T-helper 2 cell treated with Interferon-gamma antibody and Interleukin-4, amounts not matched to agents 5 μg/mL and 100 μg/mL, for 36 hours (primary cell): Measurements from ENCODE around the gene METAP2.

Experiments
- DNase-seq: peaks from one replicate; pipeline ENCODE4 v3.0.0; 2021; ENCODE audit warnings: low spot score
- H3K27ac Mint-ChIP-seq: one replicate; pipeline ENCODE4 v1.8.0; 2021; ENCODE audit warnings: mild to moderate bottlenecking, mixed read lengths
- H3K27me3 Mint-ChIP-seq: one replicate; pipeline ENCODE4 v1.8.0; 2021; ENCODE audit warnings: low read depth, mixed read lengths
- H3K36me3 Mint-ChIP-seq: one replicate; pipeline ENCODE4 v1.8.0; 2021; ENCODE audit warnings: low read depth, mixed read lengths
- H3K4me1 Mint-ChIP-seq: one replicate; pipeline ENCODE4 v1.8.0; 2021; ENCODE audit warnings: low read depth, mixed read lengths
- H3K4me3 Mint-ChIP-seq: one replicate; pipeline ENCODE4 v1.8.0; 2022; ENCODE audit warnings: mild to moderate bottlenecking, moderate library complexity, mixed read lengths
- H3K9me3 Mint-ChIP-seq: one replicate; pipeline ENCODE4 v1.8.0; 2021; ENCODE audit warnings: mixed read lengths

The METAP2 gene

GRCh38 chr12:95554532-95555071 is 80.7 kb downstream of the METAP2 start:
- no peak overlapping the region for H3K4me3 Mint-ChIP-seq
- peaks cover 31% of the 10 kb centered on the region for H3K4me1 Mint-ChIP-seq
- H3K9me3 Mint-ChIP-seq = peaks cover 1% of the 10 kb centered on the region
- no peak overlapping the region for H3K27ac Mint-ChIP-seq
- peaks cover under 1% of the 10 kb centered on the region for H3K36me3 Mint-ChIP-seq
- H3K27me3 Mint-ChIP-seq = peaks cover 6% of the 10 kb centered on the region
- no peak for DNase-seq

GRCh38 chr12:95557625-95558024 is 83.7 kb downstream of the METAP2 start:
- Mint-ChIP-seq H3K9me3 (no peaks in the 10 kb centered on the region), H3K4me1 (peaks cover 15% of the 10 kb centered on the region), H3K4me3 (no peak overlapping the region), H3K27me3 (peaks cover 8% of the 10 kb centered on the region), H3K36me3 (no peaks in the 10 kb centered on the region), H3K27ac (no peak overlapping the region)
- DNase-seq = no peak
